ENCODE results near the gene TIAM1.

Gene TIAM1

DNA sequence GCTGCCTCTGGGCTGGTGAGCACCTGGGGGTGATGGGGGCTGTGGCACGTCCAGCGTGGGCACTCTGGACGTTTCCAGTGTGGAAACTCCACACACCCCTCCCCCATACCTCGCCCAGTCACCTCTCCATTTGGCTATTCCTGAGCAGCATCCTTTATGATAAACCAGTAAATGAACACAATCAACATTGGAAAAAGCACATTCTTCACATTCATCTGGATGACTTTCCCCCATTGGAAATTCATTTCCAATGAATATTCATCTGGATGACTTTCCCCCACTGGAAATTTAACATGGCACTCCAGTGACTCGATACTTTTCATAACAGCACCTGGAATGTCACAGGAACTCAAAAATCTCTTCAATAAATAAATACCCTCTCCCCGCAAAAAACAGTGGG is 201.0 kb downstream of the TIAM1 start:
- TF ChIP-seq, protein P1, sequence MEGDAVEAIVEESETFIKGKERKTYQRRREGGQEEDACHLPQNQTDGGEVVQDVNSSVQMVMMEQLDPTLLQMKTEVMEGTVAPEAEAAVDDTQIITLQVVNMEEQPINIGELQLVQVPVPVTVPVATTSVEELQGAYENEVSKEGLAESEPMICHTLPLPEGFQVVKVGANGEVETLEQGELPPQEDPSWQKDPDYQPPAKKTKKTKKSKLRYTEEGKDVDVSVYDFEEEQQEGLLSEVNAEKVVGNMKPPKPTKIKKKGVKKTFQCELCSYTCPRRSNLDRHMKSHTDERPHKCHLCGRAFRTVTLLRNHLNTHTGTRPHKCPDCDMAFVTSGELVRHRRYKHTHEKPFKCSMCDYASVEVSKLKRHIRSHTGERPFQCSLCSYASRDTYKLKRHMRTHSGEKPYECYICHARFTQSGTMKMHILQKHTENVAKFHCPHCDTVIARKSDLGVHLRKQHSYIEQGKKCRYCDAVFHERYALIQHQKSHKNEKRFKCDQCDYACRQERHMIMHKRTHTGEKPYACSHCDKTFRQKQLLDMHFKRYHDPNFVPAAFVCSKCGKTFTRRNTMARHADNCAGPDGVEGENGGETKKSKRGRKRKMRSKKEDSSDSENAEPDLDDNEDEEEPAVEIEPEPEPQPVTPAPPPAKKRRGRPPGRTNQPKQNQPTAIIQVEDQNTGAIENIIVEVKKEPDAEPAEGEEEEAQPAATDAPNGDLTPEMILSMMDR (conservative IDR thresholded peaks at IDR 0.05): no peak
- H3K27ac ChIP-seq: no peak overlapping the region

DNA sequence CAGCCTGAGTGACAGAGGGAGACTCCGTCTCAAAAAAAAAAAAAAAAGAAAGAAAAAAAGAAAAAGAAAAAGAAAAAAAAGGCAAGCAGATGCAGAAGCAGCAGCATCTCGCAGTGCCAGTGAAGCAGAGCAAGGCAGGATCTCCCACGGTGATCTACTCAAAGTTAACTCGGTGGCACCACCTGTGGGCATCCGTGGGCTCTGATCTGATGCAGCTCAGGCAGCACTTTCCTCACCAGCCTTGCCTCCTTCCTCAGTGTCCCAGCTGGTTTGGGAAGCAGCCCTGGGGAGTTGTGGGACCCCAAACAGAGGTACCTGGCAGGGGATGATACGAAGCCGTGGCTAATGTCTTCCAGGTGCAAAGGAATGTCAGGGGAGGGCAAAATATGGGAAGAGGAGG is 201.5 kb downstream of the TIAM1 start:
- no peak overlapping the region for H3K27ac ChIP-seq
- TF ChIP-seq, protein P1 (conservative IDR thresholded peaks at IDR 0.05): peak; percentile 68

DNA sequence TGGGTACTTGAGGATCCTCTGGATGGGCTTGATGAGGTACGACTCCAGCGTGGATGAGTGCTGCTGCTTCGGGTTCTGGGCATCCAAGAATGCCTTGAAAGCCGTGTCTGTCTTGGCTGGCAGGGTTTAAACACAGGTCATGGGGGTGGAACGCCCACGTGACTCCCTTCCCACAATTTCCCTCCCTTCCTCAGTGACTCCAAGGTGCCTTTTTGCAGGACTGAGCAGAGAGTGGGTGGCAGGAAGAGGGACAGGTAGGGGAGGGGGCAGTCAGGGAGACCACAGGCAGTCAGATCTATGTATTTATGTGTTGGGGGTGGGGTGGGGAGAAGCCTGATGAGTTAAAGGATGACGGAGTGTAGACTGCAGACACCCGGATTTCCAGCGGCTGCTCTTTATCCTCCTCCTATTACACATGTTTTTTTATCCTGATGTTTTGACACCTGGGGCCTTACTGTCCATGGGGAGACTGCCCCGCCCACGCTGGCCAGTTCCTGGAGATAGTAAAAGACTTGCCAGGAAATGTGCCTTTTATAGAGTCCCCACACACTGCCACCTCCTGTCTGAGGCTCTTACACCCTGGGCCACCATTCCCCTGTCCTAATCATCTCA is 202.6 kb downstream of the TIAM1 start:
- TF ChIP-seq, protein P1 (conservative IDR thresholded peaks at IDR 0.05): no peak
- no peak overlapping the region for H3K27ac ChIP-seq

DNA sequence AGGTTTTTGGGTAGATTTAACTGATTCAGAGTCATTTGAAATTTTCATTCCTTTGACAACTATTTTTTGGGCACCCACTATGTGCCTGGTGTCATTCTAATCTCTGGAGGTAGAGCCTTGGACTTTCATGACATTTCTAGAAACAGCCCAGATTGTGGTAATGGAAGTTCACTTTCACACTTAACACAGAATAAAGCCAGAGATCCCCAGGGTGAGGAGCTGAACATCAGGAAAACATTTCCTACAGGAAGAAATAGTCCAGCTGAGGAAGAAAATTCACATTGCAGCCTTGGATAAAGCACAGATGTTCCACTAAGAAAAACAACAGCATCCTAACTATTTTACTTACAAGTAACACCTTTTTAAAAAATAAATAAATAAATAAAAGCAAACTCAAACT is 203.4 kb downstream of the TIAM1 start:
- no peak overlapping the region for H3K27ac ChIP-seq
- TF ChIP-seq, protein P1 (conservative IDR thresholded peaks at IDR 0.05): no peak

DNA sequence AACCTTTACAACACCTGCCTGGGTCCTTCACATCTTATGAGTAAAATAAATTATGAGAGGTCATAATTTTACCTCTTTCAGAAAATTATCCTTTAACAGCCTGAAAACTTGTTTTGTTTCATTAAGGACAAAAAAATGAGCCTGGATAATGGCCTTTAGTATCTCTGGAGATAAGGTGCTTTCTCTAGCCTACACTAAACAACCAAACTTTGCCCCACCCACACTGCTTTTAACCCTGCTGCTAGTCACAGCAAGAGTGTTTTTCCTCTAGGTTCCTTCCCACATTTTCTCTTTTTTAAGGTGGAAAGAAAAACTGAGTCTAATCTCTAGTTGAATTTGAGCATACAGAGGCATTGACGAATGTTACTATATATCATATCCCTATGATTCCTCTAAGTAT is 204.0 kb downstream of the TIAM1 start:
- TF ChIP-seq, protein P1 (conservative IDR thresholded peaks at IDR 0.05): no peak
- H3K27ac ChIP-seq: no peak overlapping the region

DNA sequence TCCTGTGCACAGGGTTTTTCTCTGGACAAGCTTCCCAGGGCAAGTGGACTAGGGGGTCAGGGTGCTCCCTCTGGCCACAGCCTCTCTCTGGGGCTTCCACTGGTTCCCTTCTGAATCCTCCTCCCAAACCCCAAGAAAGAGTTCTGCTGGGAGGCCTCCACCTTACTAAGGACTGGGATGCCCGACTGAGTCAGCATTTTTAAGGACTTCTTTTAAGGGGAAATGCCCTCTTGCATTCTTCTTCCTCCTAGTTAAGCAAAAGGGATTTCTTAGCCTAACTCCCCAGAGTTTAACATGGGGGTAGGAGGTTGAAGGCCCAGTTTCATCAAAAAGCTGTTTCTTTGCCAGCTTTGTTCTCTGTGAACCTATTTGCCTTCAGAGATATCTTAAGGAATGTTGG is 206.1 kb downstream of the TIAM1 start:
- no peak overlapping the region for H3K27ac ChIP-seq
- TF ChIP-seq, protein P1 (conservative IDR thresholded peaks at IDR 0.05): no peak

DNA sequence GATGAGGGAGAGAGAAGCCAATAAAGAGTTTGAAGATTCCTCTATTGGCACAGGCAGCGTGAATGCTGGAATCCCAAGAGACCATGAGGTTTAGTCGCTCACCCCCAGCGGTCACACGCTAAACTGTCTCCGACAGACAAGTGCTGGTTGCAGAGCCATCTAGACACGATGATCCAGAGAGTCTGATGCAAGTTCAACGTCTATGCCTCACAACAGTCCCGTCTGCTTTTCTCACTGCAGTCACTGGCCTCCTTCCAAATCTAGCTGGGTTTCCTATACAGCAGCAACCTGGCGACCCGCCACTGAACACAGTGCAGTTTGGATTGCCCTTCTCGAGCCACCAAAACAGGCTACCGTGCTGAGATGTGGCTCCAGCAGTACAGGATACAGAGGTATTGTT is 207.2 kb downstream of the TIAM1 start:
- TF ChIP-seq, protein P1 (conservative IDR thresholded peaks at IDR 0.05): peak; percentile 69
- peak overlapping the region; percentile 3; the same call in 1 of the 2 replicates for H3K27ac ChIP-seq

Data from VCaP (cell line).